ENCODE results near the gene ITLN2.
"Not testable (repeated sequence)": the region's sequence is repeated elsewhere in the genome, so short reads cannot be mapped to it uniquely, and the experiment has no call there.

ITLN2 gene

GRCh38 chr1:160953030-160953429, 1.6 kb downstream of the ITLN2 start:
- no peak for DNase-seq (ENCODE audit: low spot score)

- no peak for DNase-seq (ENCODE audit: low spot score)
These were observed 2.5 kb downstream of the ITLN2 start for GRCh38 chr1:160952129-160952510.

GRCh38 chr1:160951443-160952128, 3.0 kb downstream of the ITLN2 start:
- DNase-seq (ENCODE audit: low spot score), result peak; percentile 67

- DNase-seq (ENCODE audit: low spot score), result no peak
These were observed 4.0 kb downstream of the ITLN2 start for GRCh38 chr1:160950657-160951056.

- DNase-seq (ENCODE audit: low spot score), result no peak
These were observed 4.7 kb downstream of the ITLN2 start for GRCh38 chr1:160949881-160950280.

- DNase-seq (ENCODE audit: low spot score), result not testable (repeated sequence)
These were observed 5.3 kb downstream of the ITLN2 start for GRCh38 chr1:160949216-160949880.

- not testable (repeated sequence) for DNase-seq (ENCODE audit: low spot score)
These were observed 7.3 kb downstream of the ITLN2 start for GRCh38 chr1:160947174-160947759.

GRCh38 chr1:160945881-160946280, 8.7 kb downstream of the ITLN2 start:
- not testable (repeated sequence) for DNase-seq (ENCODE audit: low spot score)

GRCh38 chr1:160945079-160945478, 9.5 kb downstream of the ITLN2 start:
- no peak for DNase-seq (ENCODE audit: low spot score)

GRCh38 chr1:160942926-160943325, 11.7 kb downstream of the ITLN2 start:
- no peak for DNase-seq (ENCODE audit: low spot score)

- not testable (repeated sequence) for DNase-seq (ENCODE audit: low spot score)
These were observed 17.9 kb downstream of the ITLN2 start for GRCh38 chr1:160936666-160937065.

- no peak for DNase-seq (ENCODE audit: low spot score)
These were observed 18.9 kb downstream of the ITLN2 start for GRCh38 chr1:160935527-160936258.

GRCh38 chr1:160933305-160933704, 21.3 kb downstream of the ITLN2 start:
- not testable (repeated sequence) for DNase-seq (ENCODE audit: low spot score)

GRCh38 chr1:160925652-160926244, 28.9 kb downstream of the ITLN2 start:
- DNase-seq (ENCODE audit: low spot score), result no peak

GRCh38 chr1:160924791-160925651, 29.6 kb downstream of the ITLN2 start:
- DNase-seq (ENCODE audit: low spot score), result no peak

- no peak for DNase-seq (ENCODE audit: low spot score)
These were observed 37.9 kb downstream of the ITLN2 start for GRCh38 chr1:160916666-160917065.

GRCh38 chr1:160913229-160913628, 41.4 kb downstream of the ITLN2 start:
- not testable (repeated sequence) for DNase-seq (ENCODE audit: low spot score)

- no peak for DNase-seq (ENCODE audit: low spot score)
These were observed 42.7 kb downstream of the ITLN2 start for GRCh38 chr1:160911925-160912324.

GRCh38 chr1:160911441-160911840, 43.2 kb downstream of the ITLN2 start:
- no peak for DNase-seq (ENCODE audit: low spot score)

GRCh38 chr1:160910170-160910750, 44.3 kb downstream of the ITLN2 start:
- DNase-seq (ENCODE audit: low spot score), result no peak

- DNase-seq (ENCODE audit: low spot score), result no peak
These were observed 46.6 kb downstream of the ITLN2 start for GRCh38 chr1:160907976-160908375.
